Peyer's patch (tissue), 4 donors: Measurements from ENCODE around the gene B4GALNT2.

Experiments
- CTCF ChIP-seq, 6 experiments: fragments of 450-650 bp in 4 of 6; fragments of 200-600 bp in 2 of 6; sonication (generic) in 1 of 6; IDR thresholded peaks; one replicate each; pipeline ENCODE4 v1.5.1; 2017 to 2019; ENCODE audit warnings: antibody characterized with exemption in 6 of 6, mild to moderate bottlenecking in 3 of 6, moderate library complexity in 1 of 6
- POLR2A ChIP-seq, 2 donors: fragments of 450-650 bp; IDR thresholded peaks; one replicate each; pipeline ENCODE4 v1.5.1; 2017; ENCODE audit warnings: antibody characterized with exemption in 2 of 2, mild to moderate bottlenecking in 2 of 2, moderate library complexity in 2 of 2

GRCh38 chr17:49225554-49226236 is 93.1 kb downstream of the B4GALNT2 start:
- TF ChIP-seq POLR2A (IDR thresholded peaks at IDR 0.05) (no peak), CTCF (IDR thresholded peaks at IDR 0.05) (no peak)
